ENCODE measurements around the gene BOD1. TPM values are rescaled to one million over a fixed set of nuclear protein-coding genes. Genes with fewer than 3 reads are reported as not detected.

The BOD1 gene
- total and polyA plus RNA-seq, 9 of the 15 experiments (the other 6 are each of a cell fraction or from before 2014, with no cell fraction given), result 10.1 to 31.6 (median 22.6) TPM

GRCh38 chr5:173616577-173617118, at the start of gene BOD1 (continued):
- TF ChIP-seq TOE1 (IDR thresholded peaks at IDR 0.05; ENCODE audit: borderline replicate concordance) (peak; percentile 96), TOE1 (CRISPR knock-in tag; IDR thresholded peaks at IDR 0.05; ENCODE audit: borderline replicate concordance, low read depth) (no peak), JUN (IDR thresholded peaks at IDR 0.05; ENCODE audit: borderline replicate concordance, low read depth, low read length) (peak; percentile 26; the same call in 1 of the 2 replicates), JUN (CRISPR knock-in tag; IDR thresholded peaks at IDR 0.05; ENCODE audit: borderline replicate concordance) (no peak), POU5F1 (IDR thresholded peaks at IDR 0.05; ENCODE audit: borderline replicate concordance, low read depth, low read length, partially characterized antibody) (peak; percentile 98), NCOR1 (IDR thresholded peaks at IDR 0.05) (no peak), RB1 (IDR thresholded peaks at IDR 0.05; ENCODE audit: low read depth) (peak; percentile 80; the same call in 1 of the 2 replicates)

- H3K4me1 ChIP-seq (replicated peaks in 1 of 2; ENCODE audit: control insufficient read depth in 2 of 2, insufficient read depth in 2 of 2, low read length in 2 of 2), result peaks cover 0 to 4% of the 10 kb centered on the region in 2 experiments; a peak in 4 of 5 replicates
- TF ChIP-seq SRSF3 (IDR thresholded peaks at IDR 0.05; ENCODE audit: insufficient read depth, low read length), result no peak
- no peak for TF ChIP-seq ZFX (CRISPR knock-in tag; IDR thresholded peaks at IDR 0.05)
- TF ChIP-seq ZNF224 (CRISPR knock-in tag; IDR thresholded peaks at IDR 0.05), result no peak
- TF ChIP-seq ZBTB7A (IDR thresholded peaks at IDR 0.05; ENCODE audit: borderline replicate concordance, control insufficient read depth, low read depth, low read length), result no peak
- TF ChIP-seq ZNF12 (CRISPR knock-in tag; IDR thresholded peaks at IDR 0.05), result no peak
- no peak for TF ChIP-seq SMC3 (conservative IDR thresholded peaks at IDR 0.05; ENCODE audit: insufficient read depth, low read depth, low read length)
- no peak for TF ChIP-seq MCM7 (IDR thresholded peaks at IDR 0.05)
- no peak for TF ChIP-seq ZNF444 (CRISPR knock-in tag; IDR thresholded peaks at IDR 0.05)
- TF ChIP-seq EP400 (IDR thresholded peaks at IDR 0.05), result no peak
- no peak for TF ChIP-seq CBFB (CRISPR knock-in tag; IDR thresholded peaks at IDR 0.05)
- TF ChIP-seq ZBED1 (IDR thresholded peaks at IDR 0.05), result no peak
- TF ChIP-seq CTCF (IDR thresholded peaks at IDR 0.05 in 2 of 3, conservative IDR thresholded peaks at IDR 0.05 in 1 of 3; ENCODE audit: insufficient read depth in 2 of 3, low read depth in 1 of 3, low read length in 3 of 3), result no peak
- no peak overlapping the region for H3K9ac ChIP-seq (ENCODE audit: insufficient read depth in 1 of 2, low read depth in 2 of 2, low read length in 2 of 2)
- intact Hi-C loops (cut with micrococcal nuclease) (no loop called here), in situ Hi-C loops (cut with MboI) (no loop called here)
- H3K9me3 ChIP-seq (replicated peaks; ENCODE audit: control insufficient read depth, insufficient read depth, low read depth, low read length), result no peaks in the 10 kb centered on the region
- FAIRE-seq (no peak), DNase-seq (ENCODE audit: extremely low read depth in 1 of 4, low spot score in 3 of 4) (no peak), ATAC-seq (no peak)
- H3K4me3 ChIP-seq, result no peak overlapping the region
- no peaks in the 10 kb centered on the region for H3K27me3 ChIP-seq (ENCODE audit: control insufficient read depth in 2 of 2, insufficient read depth in 2 of 2, low read length in 2 of 2)
- ChIA-PET CTCF (ENCODE audit: low intra/inter-chr PET ratio) (no interaction called here), POLR2A (no interaction called here)
- peak overlapping the region; percentile 60; the same call in 1 of the 2 replicates for H2AFZ ChIP-seq (ENCODE audit: low read depth, low read length)
- H4K20me1 ChIP-seq (replicated peaks; ENCODE audit: control insufficient read depth, insufficient read depth, low read length), result no peaks in the 10 kb centered on the region
- no peak overlapping the region for H3K4me2 ChIP-seq (ENCODE audit: insufficient read depth, low read length)
- H3K79me2 ChIP-seq (ENCODE audit: control insufficient read depth, insufficient read depth, low read length), result no peaks in the 10 kb centered on the region
- H3K9me1 ChIP-seq (ENCODE audit: control insufficient read depth, insufficient read depth, low read length), result no peaks in the 10 kb centered on the region
- H3K27ac ChIP-seq (ENCODE audit: extremely low read depth, low read depth, low read length), result no peak overlapping the region
- BruUV-seq (replicated peaks), result no TSS peak
- 25% methylated on average over 4 of the region's 4 CpGs for WGBS (ENCODE audit: insufficient coverage, low coverage, missing lambda C conversion rate)
- H3K36me3 ChIP-seq (ENCODE audit: control insufficient read depth, insufficient read depth, low read length), result no peaks in the 10 kb centered on the region
Measured at GRCh38 chr5:173665326-173665725, 48.9 kb upstream of the BOD1 start.

Data from K562 (cell line).